HepG2 (cell line): ENCODE data around the gene TBC1D30. TPM values are rescaled to one million over a fixed set of nuclear protein-coding genes. Genes with fewer than 3 reads are reported as not detected.

ENCODE experiments used
- ATAC-seq: fragments of 200-7000 bp; cut with Tn5 transposase; 3 replicates; pipeline ENCODE4 v1.9.1; 2020; ENCODE audit warnings: mild to moderate bottlenecking, moderate library complexity
- BruUV-seq: library from RNA; stranded (reverse); fragments of 400-500 nt; replicated peaks from 2 replicates; lab custom pipeline; 2021; lab: Mats Ljungman, UMichigan
- CTCF ChIA-PET: fragments of 300-600 bp; formaldehyde crosslinking; extraction: SDS; loops from one replicate; lab custom pipeline; 2021; ENCODE audit warnings: low total read pairs, inconsistent platforms, low intra/inter-chr PET ratio; lab: Yijun Ruan, JAX
- POLR2A ChIA-PET: fragments of 350-600 bp; sonication (Branson Sonifier 250); formaldehyde crosslinking; loops from one replicate; lab custom pipeline; 2020; ENCODE audit warnings: antibody characterized with exemption, inconsistent platforms; lab: Yijun Ruan, JAX
- DNase-seq: peaks from one replicate; pipeline ENCODE4 v3.0.0-alpha.2; 2015; ENCODE audit warnings: low spot score
- FAIRE-seq: peaks from 3 replicates; lab custom pipeline; 2011; peaks lifted over from hg19 to GRCh38; lab: Jason Lieb, UNC
- H2AFZ ChIP-seq: one replicate; pipeline ENCODE4 v1.6.1; 2011; ENCODE audit warnings: low read length, inconsistent platforms
- H3K27ac ChIP-seq: fragments of 300-600 bp; 3 replicates; pipeline ENCODE4 v1.8.0; 2011; ENCODE audit warnings: mixed run types, mild to moderate bottlenecking, mixed read lengths, low read length, inconsistent platforms; ENCODE audit not compliant: insufficient read depth; ENCODE audit errors: extremely low read length
- H3K27me3 ChIP-seq, 2 experiments: fragments of 200-600 bp in 1 of 2; 2 replicates in 1 of 2; 3 replicates in 1 of 2; pipeline versions ENCODE4 v1.6.0 to v1.8.0; 2011; ENCODE audit warnings: low read length in 2 of 2, mild to moderate bottlenecking in 2 of 2, moderate library complexity in 2 of 2, inconsistent platforms in 1 of 2; ENCODE audit not compliant: insufficient read depth in 2 of 2, control insufficient read depth in 1 of 2
- H3K36me3 ChIP-seq, 2 experiments: fragments of 200-600 bp in 1 of 2; replicated peaks in 1 of 2; 2 replicates in 1 of 2; 3 replicates in 1 of 2; pipeline versions ENCODE4 v1.5.1 to v1.8.0; 2011; ENCODE audit warnings: low read length in 2 of 2, inconsistent platforms in 1 of 2; ENCODE audit not compliant: insufficient read depth in 2 of 2, control insufficient read depth in 1 of 2
- H3K4me1 ChIP-seq: 2 replicates; pipeline ENCODE4 v1.5.1; 2012; ENCODE audit warnings: low read length, inconsistent platforms; ENCODE audit not compliant: insufficient read depth
- H3K4me2 ChIP-seq: 2 replicates; pipeline ENCODE4 v1.6.0; 2011; ENCODE audit warnings: low read depth, low read length, inconsistent platforms
- H3K4me3 ChIP-seq, 3 experiments: fragments of 200-600 bp in 1 of 3; sonication (generic), shearing (Covaris generic) in 1 of 3; replicated peaks in 1 of 3; 2 replicates each; pipeline ENCODE4 v1.5.1; 2011 to 2016; ENCODE audit warnings: low read length in 3 of 3, inconsistent platforms in 2 of 3, low read depth in 2 of 3, mild to moderate bottlenecking in 2 of 3, control low read depth in 1 of 3, mixed read lengths in 1 of 3; ENCODE audit not compliant: insufficient read depth in 1 of 3
- H3K79me2 ChIP-seq: one replicate; pipeline ENCODE4 v1.6.1; 2011; ENCODE audit warnings: low read length, inconsistent platforms; ENCODE audit not compliant: insufficient read depth
- H3K9ac ChIP-seq: 2 replicates; pipeline ENCODE4 v1.6.0; 2011; ENCODE audit warnings: mild to moderate bottlenecking, low read depth, low read length, inconsistent platforms; ENCODE audit not compliant: insufficient read depth
- H3K9me3 ChIP-seq: 2 replicates; pipeline ENCODE4 v1.5.1; 2012; ENCODE audit warnings: mild to moderate bottlenecking, low read length
- H4K20me1 ChIP-seq: 2 replicates; pipeline ENCODE4 v1.6.0; 2011; ENCODE audit warnings: inconsistent platforms, mild to moderate bottlenecking, low read length, moderate library complexity; ENCODE audit not compliant: insufficient read depth
- CBFB ChIP-seq: sonication (generic); formaldehyde crosslinking; IDR thresholded peaks from 2 replicates; pipeline ENCODE4 v1.4.0; 2020; ENCODE audit warnings: missing genetic modification reagents
- HMG20A ChIP-seq: IDR thresholded peaks from 2 replicates; pipeline ENCODE4 v1.6.1; 2016; ENCODE audit warnings: borderline replicate concordance
- HNF1B ChIP-seq: sonication (generic); formaldehyde crosslinking; IDR thresholded peaks from 2 replicates; pipeline ENCODE4 v1.5.1; 2020; ENCODE audit warnings: mild to moderate bottlenecking, moderate library complexity, missing genetic modification reagents
- HNRNPK ChIP-seq: fragments of 200-400 bp; formaldehyde crosslinking; IDR thresholded peaks from 2 replicates; pipeline ENCODE4 v1.6.1; 2018; ENCODE audit warnings: low read length, low read depth, moderate library complexity, mild to moderate bottlenecking; ENCODE audit not compliant: poor library complexity, severe bottlenecking
- THRA ChIP-seq: sonication (generic); formaldehyde crosslinking; IDR thresholded peaks from 2 replicates; pipeline ENCODE4 v1.4.0; 2020; ENCODE audit warnings: missing genetic modification reagents, borderline replicate concordance
- U2AF2 ChIP-seq: fragments of 200-400 bp; formaldehyde crosslinking; IDR thresholded peaks from 2 replicates; pipeline ENCODE4 v1.6.1; 2017; ENCODE audit warnings: low read depth, mild to moderate bottlenecking, low read length
- ZFY ChIP-seq: sonication (generic); formaldehyde crosslinking; IDR thresholded peaks from 2 replicates; pipeline ENCODE4 v1.4.0; 2020; ENCODE audit warnings: missing genetic modification reagents
- ZNF350 ChIP-seq: sonication (generic); formaldehyde crosslinking; IDR thresholded peaks from 2 replicates; pipeline ENCODE4 v1.4.0; 2020; ENCODE audit warnings: mild to moderate bottlenecking, low read depth, missing genetic modification reagents, borderline replicate concordance
- ZNF619 ChIP-seq: sonication (generic); formaldehyde crosslinking; IDR thresholded peaks from 2 replicates; pipeline ENCODE4 v1.4.0; 2020; ENCODE audit warnings: mild to moderate bottlenecking, missing genetic modification reagents
- ZSCAN31 ChIP-seq: sonication (generic); formaldehyde crosslinking; IDR thresholded peaks from 2 replicates; pipeline ENCODE4 v1.5.0; 2020; ENCODE audit warnings: low read depth, mild to moderate bottlenecking, missing genetic modification reagents
- WGBS: methylation state at CpG from one replicate; pipeline ENCODE4 v1.1.6; 2017; ENCODE audit warnings: low lambda C conversion rate; 5-methylcytosine and 5-hydroxymethylcytosine counted together
- in situ Hi-C: cut with HindIII; loops from 2 replicates; pipeline ENCODE4 v1.10.0; 2017; ENCODE audit warnings: low pct_unique_long_range_greater_than_20kb; ENCODE audit not compliant: extremely low pct_ligation_motif_present
- intact Hi-C: fragments of 100-400 bp; cut with micrococcal nuclease; formaldehyde crosslinking; loops from one replicate; pipeline ENCODE4 v1.10.0; 2022; ENCODE audit not compliant: unreplicated experiment
- polyA plus RNA-seq, 8 experiments: library from polyadenylated mRNA; depleted of rRNA in 3 of 8; stranded (reverse) in 7 of 8; unstranded in 1 of 8; fragments of >200 nt; fragmentation: Illumina TruSeq in 4 of 8; extraction: Trizol in 4 of 8; gene quantifications; 2 replicates each; pipeline versions ENCODE4 v1.2.1 to v1.2.3, GENCODE V29; 2011 to 2016; ENCODE audit warnings: low read depth in 4 of 8, missing spikeins in 1 of 8, mixed read lengths in 1 of 8; ENCODE audit not compliant: insufficient read depth in 1 of 8
- total RNA-seq, 5 experiments: library from RNA; depleted of rRNA; stranded (reverse); fragments of >200 nt; fragmentation: Illumina TruSeq; extraction: Trizol; gene quantifications; 2 replicates each; pipeline ENCODE4 v1.2.3, GENCODE V29; 2016; ENCODE audit warnings: low read depth in 1 of 5

Gene TBC1D30
- total and polyA plus RNA-seq, 2 of the 13 experiments (the other 11 are each of a cell fraction or from before 2014, with no cell fraction given) = 0.42 to 0.67 TPM

DNA sequence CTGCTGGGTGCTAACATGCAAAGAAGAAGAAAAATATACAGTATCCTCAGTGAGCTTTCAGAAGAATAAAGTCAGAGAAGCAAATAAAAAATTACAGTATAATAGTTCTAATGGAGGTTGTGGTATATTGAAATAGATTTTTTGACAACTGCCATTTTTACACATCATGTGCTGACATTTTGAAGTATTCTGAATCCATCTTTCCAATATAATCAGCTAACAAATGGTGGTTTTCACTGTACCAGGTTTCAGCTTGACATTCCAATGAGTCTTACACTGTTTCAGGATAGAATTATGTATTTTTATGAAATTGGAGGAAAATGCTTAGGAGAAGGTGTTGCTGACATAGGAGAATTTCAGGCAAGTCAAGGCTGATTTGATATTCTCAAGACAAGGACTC is 26.3 kb upstream of the TBC1D30 start:
- Histone ChIP-seq H3K4me3 (no peak overlapping the region), H3K27me3 (no peaks in the 10 kb centered on the region), H3K36me3 (no peaks in the 10 kb centered on the region), H4K20me1 (no peaks in the 10 kb centered on the region), H3K4me1 (peaks cover 39% of the 10 kb centered on the region), H3K9ac (no peak overlapping the region), H3K9me3 (no peaks in the 10 kb centered on the region), H3K4me2 (no peak overlapping the region), H2AFZ (no peak overlapping the region), H3K27ac (no peak overlapping the region), H3K79me2 (no peaks in the 10 kb centered on the region)
- ATAC-seq (no peak), FAIRE-seq (no peak), DNase-seq (no peak)
- no TSS peak for BruUV-seq
- intact Hi-C loops (no loop called here), in situ Hi-C loops (no loop called here)
- ChIA-PET CTCF (no interaction called here), POLR2A (no interaction called here)
- TF ChIP-seq ZFY (CRISPR knock-in tag) (no peak), HNF1B (no peak), THRA (CRISPR knock-in tag) (no peak), ZNF350 (no peak)

DNA sequence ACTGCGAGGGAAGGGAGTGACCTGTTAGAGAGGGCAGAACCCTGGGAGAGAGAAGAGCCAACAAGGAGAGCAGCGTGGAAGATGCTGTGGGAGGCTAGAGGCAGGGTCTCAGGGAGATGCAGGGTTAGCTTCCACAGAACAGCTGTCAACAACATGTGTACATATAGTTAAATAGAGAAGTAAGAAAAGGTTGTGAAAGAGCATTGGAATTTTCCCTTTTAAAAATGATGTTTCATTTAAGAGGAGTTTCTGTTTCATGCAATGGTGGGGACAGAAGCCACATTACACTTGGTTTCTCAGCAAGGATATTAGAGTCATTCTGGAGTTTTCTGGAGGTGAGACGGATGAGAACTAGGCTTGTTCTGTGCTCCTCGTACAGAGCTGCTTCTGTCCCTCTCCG is 23.8 kb upstream of the TBC1D30 start:
- intact Hi-C loops = no loop called here

More for the DNA sequence above, 23.8 kb upstream of the TBC1D30 start:
- H3K36me3 ChIP-seq = no peaks in the 10 kb centered on the region
- H3K4me2 ChIP-seq = no peak overlapping the region
- no peak for TF ChIP-seq HNRNPK
- no peak for TF ChIP-seq CBFB (CRISPR knock-in tag)
- TF ChIP-seq U2AF2 = no peak
- no peak for TF ChIP-seq HMG20A (CRISPR knock-in tag)
- TF ChIP-seq ZNF619 (CRISPR knock-in tag) = no peak
- no peak for TF ChIP-seq ZSCAN31 (CRISPR knock-in tag)
- no peaks in the 10 kb centered on the region for H3K79me2 ChIP-seq
- CTCF ChIA-PET = no interaction called here
- POLR2A ChIA-PET = no interaction called here
- 77% methylated on average over 5 of the region's 5 CpGs for WGBS
- H3K27me3 ChIP-seq = no peaks in the 10 kb centered on the region
- peaks cover 21% of the 10 kb centered on the region for H3K4me1 ChIP-seq
- DNase-seq (no peak), ATAC-seq (no peak), FAIRE-seq (no peak)
- no peak overlapping the region for H3K9ac ChIP-seq
- no peak overlapping the region for H3K27ac ChIP-seq
- in situ Hi-C loops = loop anchor here (5.0 kb wide), 1 partner anchor 322 kb away; the partner anchor contains the start of gene WIF1
- H3K9me3 ChIP-seq = no peaks in the 10 kb centered on the region
- H3K4me3 ChIP-seq = no peak overlapping the region
- BruUV-seq = no TSS peak
- no peaks in the 10 kb centered on the region for H4K20me1 ChIP-seq
- no peak overlapping the region for H2AFZ ChIP-seq
